GM23338 (cell line): ENCODE results near the gene LMBR1. TPM values are rescaled to one million over a fixed set of nuclear protein-coding genes. Genes with fewer than 3 reads are reported as not detected.

Experiments
- ATAC-seq: fragments of 200-7000 bp; cut with Tn5 transposase; 3 replicates; pipeline ENCODE4 v1.9.1; 2020
- DNase-seq: peaks from one replicate; pipeline ENCODE4 v3.0.0-alpha.2; 2015; ENCODE audit warnings: low spot score
- H2AFZ ChIP-seq: fragments of 200-600 bp; sonication (generic); 2 replicates; pipeline ENCODE4 v1.8.0; 2016; ENCODE audit warnings: antibody characterized with exemption, mild to moderate bottlenecking, moderate library complexity
- H3F3A ChIP-seq: fragments of 200-600 bp; sonication (generic); replicated peaks from 2 replicates; pipeline ENCODE4 v1.8.0; 2017; ENCODE audit warnings: antibody characterized with exemption, mixed run types, low read depth
- H3K27ac ChIP-seq: fragments of 200-600 bp; sonication (generic); 2 replicates; pipeline ENCODE4 v1.6.1; 2016; ENCODE audit warnings: low read depth
- H3K27me3 ChIP-seq: fragments of 200-600 bp; sonication (generic); 2 replicates; pipeline ENCODE4 v1.8.0; 2016; ENCODE audit warnings: mild to moderate bottlenecking, mixed run types, moderate library complexity; ENCODE audit not compliant: insufficient read depth
- H3K36me3 ChIP-seq: fragments of 200-600 bp; sonication (generic); 2 replicates; pipeline ENCODE4 v1.8.0; 2016; ENCODE audit warnings: mild to moderate bottlenecking; ENCODE audit not compliant: insufficient read depth
- H3K4me1 ChIP-seq: fragments of 200-600 bp; sonication (generic); 2 replicates; pipeline ENCODE4 v1.8.0; 2016; ENCODE audit warnings: mild to moderate bottlenecking, moderate library complexity; ENCODE audit not compliant: insufficient read depth
- H3K4me2 ChIP-seq: fragments of 200-600 bp; sonication (generic); 2 replicates; pipeline ENCODE4 v1.7.1; 2017; ENCODE audit warnings: mixed run types
- H3K4me3 ChIP-seq: fragments of 200-600 bp; sonication (generic); 2 replicates; pipeline ENCODE4 v1.6.1; 2016; ENCODE audit warnings: mixed run types
- H3K79me2 ChIP-seq: fragments of 200-600 bp; sonication (generic); replicated peaks from 2 replicates; pipeline ENCODE4 v1.8.0; 2017; ENCODE audit warnings: mild to moderate bottlenecking; ENCODE audit not compliant: insufficient read depth
- H3K9me2 ChIP-seq: fragments of 200-600 bp; sonication (generic); 2 replicates; pipeline ENCODE4 v1.8.0; 2017; ENCODE audit not compliant: insufficient read depth
- H4K20me1 ChIP-seq: fragments of 200-600 bp; sonication (generic); replicated peaks from 2 replicates; pipeline ENCODE4 v1.8.0; 2017; ENCODE audit warnings: mild to moderate bottlenecking; ENCODE audit not compliant: insufficient read depth
- H3K27ac Mint-ChIP-seq: 2 replicates; pipeline ENCODE4 v1.8.0; 2020; ENCODE audit warnings: inconsistent platforms, mild to moderate bottlenecking, moderate library complexity, mixed read lengths
- H3K27me3 Mint-ChIP-seq: 3 replicates; pipeline ENCODE4 v1.8.0; 2022; ENCODE audit warnings: low read depth, mild to moderate bottlenecking, moderate library complexity, mixed read lengths, inconsistent platforms; ENCODE audit not compliant: insufficient read depth, poor library complexity
- H3K36me3 Mint-ChIP-seq: 3 replicates; pipeline ENCODE4 v1.8.0; 2021; ENCODE audit warnings: low read depth, mild to moderate bottlenecking, inconsistent platforms, moderate library complexity, mixed read lengths
- H3K4me1 Mint-ChIP-seq: 3 replicates; pipeline ENCODE4 v1.8.0; 2020; ENCODE audit warnings: mild to moderate bottlenecking, inconsistent platforms, mixed read lengths
- H3K4me3 Mint-ChIP-seq: 3 replicates; pipeline ENCODE4 v1.8.0; 2021; ENCODE audit warnings: moderate library complexity, mild to moderate bottlenecking, inconsistent platforms, mixed read lengths
- H3K9me3 Mint-ChIP-seq: 3 replicates; pipeline ENCODE4 v1.8.0; 2020; ENCODE audit warnings: moderate library complexity, mild to moderate bottlenecking, inconsistent platforms, mixed read lengths
- CREB1 ChIP-seq: fragments of 250-450 bp; sonication (Bioruptor Pico); IDR thresholded peaks from 2 replicates; pipeline ENCODE4 v1.5.0; 2020; ENCODE audit warnings: low read depth, mild to moderate bottlenecking, moderate library complexity
- CTCF ChIP-seq, 2 experiments: fragments of 200-600 bp in 1 of 2; sonication (generic) in 1 of 2; conservative IDR thresholded peaks; 2 replicates each; pipeline versions ENCODE4 v1.5.1 to v1.6.1; 2016 to 2017; ENCODE audit warnings: antibody characterized with exemption in 2 of 2, low read depth in 2 of 2, mild to moderate bottlenecking in 2 of 2, moderate library complexity in 1 of 2
- ETS1 ChIP-seq: IDR thresholded peaks from 2 replicates; pipeline ENCODE4 v1.6.1; 2016; ENCODE audit warnings: antibody characterized with exemption
- EZH2 ChIP-seq: fragments of 200-600 bp; sonication (generic); IDR thresholded peaks from one replicate; pipeline ENCODE4 v1.8.0; 2017; ENCODE audit warnings: antibody characterized with exemption, mild to moderate bottlenecking, low read depth; ENCODE audit not compliant: unreplicated experiment
- EZH2phosphoT487 ChIP-seq: fragments of 200-600 bp; sonication (generic); IDR thresholded peaks from one replicate; pipeline ENCODE4 v1.8.1; 2018; ENCODE audit warnings: antibody characterized with exemption; ENCODE audit not compliant: unreplicated experiment
- POLR2AphosphoS5 ChIP-seq: IDR thresholded peaks from 2 replicates; pipeline ENCODE4 v1.6.1; 2016; ENCODE audit warnings: antibody characterized with exemption, low read depth
- ZNF114 ChIP-seq: fragments of 250-450 bp; sonication (Bioruptor Pico); IDR thresholded peaks from 2 replicates; pipeline ENCODE4 v1.5.0; 2020; ENCODE audit warnings: mild to moderate bottlenecking, moderate library complexity
- ZNF331 ChIP-seq: fragments of 250-450 bp; sonication (Bioruptor Pico); IDR thresholded peaks from 2 replicates; pipeline ENCODE4 v1.5.0; 2020; ENCODE audit warnings: low read depth, mild to moderate bottlenecking, moderate library complexity
- ZNF462 ChIP-seq: fragments of 250-450 bp; sonication (Bioruptor Pico); IDR thresholded peaks from 2 replicates; pipeline ENCODE4 v1.5.0; 2020; ENCODE audit warnings: mild to moderate bottlenecking, moderate library complexity
- polyA plus RNA-seq: library from polyadenylated mRNA; unstranded; fragments of >200 nt; fragmentation: Nextera tagmentation; extraction: Ambion mirVana; gene quantifications from 2 replicates; pipeline ENCODE4 v1.2.1, GENCODE V29; 2016
- total RNA-seq: library from RNA; depleted of rRNA; stranded (reverse); fragments of >200 nt; shearing (Covaris generic); gene quantifications from 2 replicates; pipeline ENCODE4 v1.2.3, GENCODE V29; 2014

LMBR1 gene
- total and polyA plus RNA-seq, 2 experiments from 2014 or later, result 21.8 to 90.1 TPM

DNA sequence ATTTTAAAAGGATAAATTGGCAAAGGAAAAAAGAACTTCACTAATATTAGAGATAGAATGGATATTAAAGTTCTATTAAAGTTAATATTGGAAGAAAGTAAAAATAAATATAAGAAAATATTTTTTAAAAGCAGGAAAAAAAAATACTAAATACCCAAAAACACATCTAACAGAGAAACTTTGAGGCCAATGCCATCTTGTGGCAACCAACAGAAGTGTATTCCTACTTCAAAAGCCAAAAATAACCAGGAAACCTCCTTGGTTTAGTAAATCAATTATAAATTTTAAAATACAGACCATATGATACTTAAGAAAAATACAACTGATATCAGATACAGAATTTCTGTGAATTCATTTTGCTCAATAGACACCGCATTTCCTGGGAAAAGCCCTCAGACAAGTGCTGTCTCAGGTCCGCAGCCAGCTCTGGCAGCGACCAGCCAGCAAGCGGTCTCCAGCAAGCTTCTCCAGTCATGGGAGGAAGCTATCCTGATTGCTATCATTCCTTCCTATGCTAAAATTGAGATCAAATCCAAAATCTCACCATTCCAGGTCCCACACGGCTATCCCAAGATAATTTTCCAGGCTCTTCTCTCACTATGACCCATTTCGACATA lies 65.3 kb downstream of the LMBR1 start:
- Mint-ChIP-seq H3K9me3 (no peaks in the 10 kb centered on the region), H3K36me3 (peaks cover 4% of the 10 kb centered on the region; the same call in 1 of the 3 replicates), H3K27me3 (peaks cover 4% of the 10 kb centered on the region), H3K27ac (no peak overlapping the region), H3K4me3 (no peak overlapping the region), H3K4me1 (peaks cover 7% of the 10 kb centered on the region; the same call in 1 of the 3 replicates)
- H3F3A ChIP-seq, result no peaks in the 10 kb centered on the region
- no peaks in the 10 kb centered on the region for H3K4me1 ChIP-seq
- H3K27me3 ChIP-seq, result no peaks in the 10 kb centered on the region
- TF ChIP-seq POLR2AphosphoS5 (no peak), CTCF (conservative IDR thresholded peaks at IDR 0.05; ENCODE audit: low read depth in 2 of 2) (peak; percentile 53 to 62)
- H2AFZ ChIP-seq, result no peak overlapping the region
- no peaks in the 10 kb centered on the region for H3K79me2 ChIP-seq
- peaks cover 2% of the 10 kb centered on the region; the same call in 1 of the 2 replicates for H4K20me1 ChIP-seq
- H3K9me2 ChIP-seq, result no peaks in the 10 kb centered on the region
- no peak overlapping the region for H3K4me3 ChIP-seq
- no peak; the same call in 2 of the 3 replicates for ATAC-seq
- H3K36me3 ChIP-seq, result peaks cover 5% of the 10 kb centered on the region; the same call in 1 of the 2 replicates
- H3K4me2 ChIP-seq, result no peak overlapping the region
- DNase-seq, result peak; percentile 56
- 0 out of 2 replicates have a peak overlapping the region, but pooled peaks have one; percentile 6 for H3K27ac ChIP-seq

DNA sequence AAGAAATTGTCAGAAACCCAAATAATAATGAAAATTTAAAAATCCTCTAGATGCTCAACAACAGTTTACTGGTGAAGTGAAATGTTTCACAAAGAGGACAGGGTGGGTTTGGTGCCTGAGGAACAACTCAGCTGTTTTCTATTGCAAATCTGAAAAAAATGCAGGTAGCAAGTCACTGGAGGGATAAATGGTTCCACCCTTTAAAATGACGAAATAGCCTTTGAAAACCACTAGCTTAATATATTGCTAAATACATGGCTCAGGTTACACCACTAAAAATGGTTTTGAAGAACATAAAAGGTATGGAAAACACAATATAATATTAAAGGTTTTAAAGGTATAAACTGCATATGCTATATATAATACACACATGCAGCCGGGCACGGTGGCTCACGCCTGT lies 69.5 kb downstream of the LMBR1 start:
- H3K4me3 ChIP-seq, result no peak overlapping the region
- H3K9me2 ChIP-seq, result no peaks in the 10 kb centered on the region
- no peak overlapping the region for H2AFZ ChIP-seq
- ATAC-seq, result no peak
- no peaks in the 10 kb centered on the region for H3K27me3 ChIP-seq
- no peaks in the 10 kb centered on the region for H3K36me3 ChIP-seq
- H3K27me3 Mint-ChIP-seq, result no peaks in the 10 kb centered on the region
- no peak overlapping the region for H3K4me3 Mint-ChIP-seq
- H3K9me3 Mint-ChIP-seq, result no peaks in the 10 kb centered on the region
- H3K79me2 ChIP-seq, result no peaks in the 10 kb centered on the region
- no peak for DNase-seq
- no peak overlapping the region for H3K27ac ChIP-seq
- H3K27ac Mint-ChIP-seq, result no peak overlapping the region
- no peaks in the 10 kb centered on the region for H3K4me1 ChIP-seq
- H3F3A ChIP-seq, result no peaks in the 10 kb centered on the region
- no peaks in the 10 kb centered on the region; the same call in 2 of the 3 replicates for H3K4me1 Mint-ChIP-seq
- no peaks in the 10 kb centered on the region; the same call in 2 of the 3 replicates for H3K36me3 Mint-ChIP-seq
- H4K20me1 ChIP-seq, result peaks cover 2% of the 10 kb centered on the region; the same call in 1 of the 2 replicates
- no peak overlapping the region for H3K4me2 ChIP-seq
- TF ChIP-seq ZNF114 (no peak), ZNF331 (CRISPR knock-in tag) (no peak), CTCF (conservative IDR thresholded peaks at IDR 0.05; ENCODE audit: low read depth in 2 of 2) (no peak), CREB1 (no peak), EZH2 (no peak), ETS1 (no peak), POLR2AphosphoS5 (no peak), ZNF462 (CRISPR knock-in tag) (no peak), EZH2phosphoT487 (no peak)
